Activated T-cell treated with anti-CD3 and anti-CD28 coated beads for 4 hours (primary cell): ENCODE measurements around the gene FAM53B.

Experiments used
- DNase-seq: peaks from one replicate; pipeline ENCODE4 v3.0.0-alpha.2; 2020

FAM53B gene

DNA sequence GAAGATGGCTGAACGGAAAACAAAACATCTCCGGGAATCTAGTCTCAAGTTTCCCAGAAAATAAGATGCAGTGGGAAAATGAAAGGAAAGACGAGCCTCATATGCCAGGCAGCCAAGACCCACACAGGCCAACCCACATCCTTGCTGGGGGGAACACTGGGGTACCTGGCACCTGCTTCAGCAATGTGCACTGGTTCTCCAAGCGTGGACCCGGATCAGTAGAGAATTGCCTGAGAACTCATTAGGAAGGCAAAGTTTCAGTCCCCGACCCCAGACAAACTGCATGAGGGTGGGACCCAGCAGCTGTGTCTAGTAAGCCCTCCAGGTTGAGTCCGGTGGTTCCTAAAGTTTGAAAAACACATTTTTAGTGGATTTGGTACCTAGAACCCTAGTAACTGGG lies 18.4 kb downstream of the FAM53B start:
- DNase-seq, result no peak

DNA sequence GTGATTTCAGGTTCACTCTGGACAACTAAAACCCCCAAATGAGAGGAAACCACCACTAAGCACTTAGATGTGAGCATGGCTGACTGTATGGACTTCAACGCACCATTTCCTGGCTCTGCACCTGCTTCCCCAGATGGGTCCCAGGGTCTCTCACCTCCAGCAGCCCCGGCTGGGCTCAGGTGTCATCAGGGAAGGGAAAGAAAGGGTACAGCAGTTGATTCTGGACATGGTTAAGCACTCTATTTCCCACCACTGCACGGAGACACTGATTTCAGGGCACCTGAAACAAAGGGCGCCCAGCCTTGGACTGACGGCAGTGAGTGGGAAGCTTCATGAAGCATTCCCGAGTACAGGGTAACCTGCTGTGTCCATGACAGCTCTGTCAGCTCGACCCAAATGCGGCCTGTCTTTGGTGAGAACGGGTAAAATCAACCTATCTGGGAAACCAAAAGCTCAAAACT lies 19.0 kb downstream of the FAM53B start:
- no peak for DNase-seq

DNA sequence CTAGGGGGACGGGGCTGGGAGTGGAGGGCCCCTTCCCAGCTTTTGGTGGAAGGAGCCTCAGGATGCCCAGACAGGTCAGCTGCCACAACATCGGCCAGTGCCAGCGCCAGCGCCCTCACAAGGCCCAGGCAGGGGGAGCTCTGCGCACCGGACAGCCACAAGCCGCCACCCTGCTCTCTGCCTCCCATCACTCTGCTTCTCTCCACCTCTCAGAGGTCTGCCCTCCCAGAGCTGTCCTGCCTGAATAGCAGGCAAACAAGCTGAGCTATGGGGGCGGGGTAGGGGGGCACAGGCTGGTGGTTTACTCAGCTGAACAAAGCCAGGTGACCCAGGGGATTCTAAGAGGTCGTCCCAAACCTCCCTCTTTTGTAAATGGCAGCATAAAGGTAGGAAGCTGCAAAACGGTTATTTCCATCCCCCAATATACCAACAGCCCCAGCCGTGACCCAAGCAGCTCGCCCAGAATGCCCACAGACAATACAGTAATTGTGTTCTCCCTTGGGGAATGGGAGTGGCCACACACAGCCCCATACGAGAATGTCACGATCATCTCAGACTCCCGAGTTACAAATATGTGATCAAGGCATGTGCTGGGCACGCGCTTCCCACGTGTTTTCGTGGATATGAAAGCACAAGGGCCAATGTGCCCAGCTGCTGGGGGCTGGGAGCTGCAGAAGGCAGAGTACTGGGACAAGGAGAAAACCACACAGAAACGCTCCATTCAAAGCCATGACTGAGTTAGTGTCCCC lies 19.7 kb downstream of the FAM53B start:
- DNase-seq, result no peak

DNA sequence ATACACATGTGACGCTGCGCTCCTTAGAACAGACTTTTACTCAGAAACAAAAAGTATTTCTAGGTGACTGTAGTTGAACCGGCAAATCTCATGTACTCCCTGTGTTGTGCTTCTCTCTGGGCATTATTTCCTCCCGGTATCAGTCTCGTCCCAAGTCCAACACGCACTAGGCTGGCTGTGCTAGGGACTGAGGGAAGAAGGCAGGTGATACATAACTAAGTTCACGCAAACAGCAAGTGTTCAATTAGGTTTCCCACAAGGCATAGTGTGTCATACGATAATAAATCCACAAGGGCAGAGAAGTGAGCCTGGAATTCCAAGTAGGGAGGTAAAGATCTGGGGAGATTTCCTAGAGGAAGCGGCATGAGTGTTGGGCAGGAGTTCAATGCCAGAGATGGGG lies 20.4 kb downstream of the FAM53B start:
- DNase-seq, result no peak

DNA sequence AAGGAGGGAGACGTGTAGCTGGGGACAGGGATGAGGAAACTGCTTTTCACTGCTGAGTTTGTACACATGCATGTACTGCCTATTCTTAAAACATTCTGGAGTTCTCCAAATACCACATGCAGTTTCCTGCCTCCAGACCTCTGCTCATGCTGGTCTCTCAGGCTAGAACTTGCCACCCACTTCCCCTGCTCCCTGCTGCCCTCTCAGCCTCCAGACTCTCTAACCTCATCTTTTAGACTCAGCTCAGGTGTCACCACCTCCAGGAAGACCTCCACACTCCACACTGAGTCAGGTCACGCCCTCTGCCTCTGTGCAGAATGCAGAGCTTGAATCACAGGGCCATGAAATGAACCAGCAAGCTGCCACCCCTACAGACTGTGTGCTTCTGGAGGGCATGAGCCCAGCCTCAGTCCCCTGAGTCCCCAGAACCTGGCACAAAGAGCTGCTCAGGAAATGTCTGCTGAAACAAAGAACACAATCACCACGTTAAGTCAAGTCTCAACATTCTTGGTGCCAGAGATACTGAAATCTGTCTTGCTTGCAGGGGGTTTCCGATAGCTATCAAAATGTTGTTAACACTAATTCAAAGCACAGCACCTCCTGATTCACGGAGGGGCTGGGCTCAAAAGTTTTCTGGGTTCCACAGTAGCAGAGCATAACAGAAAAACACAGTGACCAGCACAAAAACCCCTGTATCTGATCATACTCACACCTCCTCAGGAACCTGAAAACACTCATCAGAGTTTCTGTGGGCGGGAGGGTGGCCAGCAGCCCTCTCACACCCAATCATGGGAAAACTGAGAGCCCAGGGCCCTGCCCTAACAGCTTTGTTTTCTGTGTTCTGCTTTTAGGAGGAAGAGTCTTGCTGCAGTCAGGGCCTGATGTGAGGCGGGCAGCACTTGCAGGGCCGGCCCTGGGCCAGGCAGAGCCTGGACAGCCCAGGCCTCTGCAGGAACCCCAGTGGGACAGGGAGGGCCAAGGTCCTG lies 21.1 kb downstream of the FAM53B start:
- no peak for DNase-seq

DNA sequence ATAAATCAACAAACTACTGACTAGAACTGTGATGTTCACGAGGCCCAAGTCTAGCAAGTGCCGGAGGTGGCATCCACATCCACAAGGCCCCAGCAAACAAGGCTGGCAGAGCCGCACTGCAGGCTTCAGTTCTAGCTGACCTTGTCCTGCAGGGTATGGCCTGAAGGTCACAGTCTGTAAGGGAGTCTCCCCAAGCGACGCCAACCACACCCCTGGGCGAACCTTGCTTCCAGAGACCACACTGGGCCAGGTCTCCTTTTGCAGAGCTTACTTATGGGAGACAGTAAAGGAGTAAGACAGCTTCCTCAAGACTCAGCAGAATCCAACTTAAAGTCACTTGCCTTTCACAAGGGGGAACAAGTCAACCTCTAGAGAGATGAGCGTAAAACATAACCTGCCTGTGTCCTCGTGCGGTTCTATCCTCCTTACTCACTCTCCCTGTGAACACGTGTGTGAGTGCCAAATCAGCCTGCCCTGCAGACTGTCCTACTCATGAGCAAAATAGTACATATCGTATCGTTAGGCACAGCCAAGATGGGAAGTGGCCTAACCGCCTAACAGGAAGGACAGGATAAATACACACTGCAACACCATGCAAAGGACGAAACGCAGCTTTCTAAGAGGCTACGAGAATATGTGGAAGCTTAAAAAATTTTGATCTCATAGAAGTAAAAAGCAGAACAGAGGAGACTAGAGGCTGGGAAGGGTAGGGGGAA lies 22.7 kb downstream of the FAM53B start:
- DNase-seq, result no peak

DNA sequence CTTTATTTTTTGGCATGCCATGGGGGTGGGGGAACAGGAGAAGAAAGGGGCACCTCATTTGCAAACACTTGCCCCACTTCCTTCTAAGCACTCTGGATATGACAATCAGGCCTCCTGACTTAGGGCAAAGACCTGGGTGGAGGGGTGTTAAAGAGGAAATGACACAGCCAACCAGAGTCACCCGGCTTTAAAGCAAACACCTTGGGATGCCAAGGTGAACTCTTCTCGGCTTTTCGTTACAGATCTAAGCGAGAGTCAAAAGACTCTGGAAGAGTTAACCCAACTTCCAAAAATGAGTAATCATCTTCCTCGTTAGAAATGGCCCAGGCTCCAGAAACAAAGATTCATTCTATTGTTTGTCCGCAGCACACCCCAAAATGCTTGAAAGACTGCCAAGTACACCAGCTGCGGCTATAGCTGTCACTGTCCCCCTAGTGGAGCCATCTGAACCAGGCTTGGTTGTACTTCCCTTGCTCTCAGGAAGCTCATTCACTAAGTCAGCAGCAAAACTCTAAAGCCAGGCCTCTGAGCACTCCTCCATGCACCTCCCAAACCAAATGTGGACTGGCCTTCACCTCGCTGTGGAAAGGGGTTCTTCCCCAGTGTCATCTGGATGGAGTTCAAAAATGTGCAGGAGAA lies 24.8 kb downstream of the FAM53B start:
- DNase-seq, result peak; percentile 51

DNA sequence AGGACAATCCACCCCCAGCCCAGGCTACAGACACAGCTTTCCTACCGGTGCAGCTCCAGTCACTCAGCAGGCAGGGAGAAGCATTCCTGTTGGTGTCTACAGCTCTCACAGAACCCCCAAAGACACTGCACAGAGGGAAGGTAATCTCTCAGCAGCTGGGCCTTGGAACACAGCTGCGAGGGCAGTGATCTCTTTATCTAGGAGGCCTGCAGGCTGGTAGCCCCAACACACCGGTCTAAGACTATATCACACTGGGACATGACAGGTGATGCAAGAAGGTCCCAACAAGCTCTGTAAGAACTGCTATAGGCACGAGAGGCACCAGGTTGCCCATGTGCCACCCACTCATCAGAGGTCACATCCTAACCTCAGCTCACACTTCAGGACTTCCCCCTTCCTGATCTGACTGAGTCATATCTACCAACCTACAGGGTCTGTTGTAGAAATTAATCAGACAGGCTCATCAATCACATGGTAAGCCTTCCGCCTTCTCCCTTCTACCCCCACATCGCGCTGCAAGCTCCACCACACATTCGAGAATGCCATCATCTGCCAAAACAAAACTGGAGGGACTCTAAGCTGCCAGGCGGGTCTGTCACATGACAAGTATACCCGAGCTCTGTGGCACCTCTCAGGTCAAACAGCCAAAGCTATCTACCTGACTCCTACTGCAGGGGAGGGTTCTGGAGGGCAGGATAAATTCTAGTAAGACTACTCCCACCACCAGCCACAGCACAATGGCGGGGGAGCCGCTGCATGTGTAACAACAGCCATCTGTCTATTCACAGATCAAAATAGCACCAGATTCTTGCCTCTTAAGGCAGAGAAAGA lies 26.1 kb downstream of the FAM53B start:
- DNase-seq, result peak; percentile 68

DNA sequence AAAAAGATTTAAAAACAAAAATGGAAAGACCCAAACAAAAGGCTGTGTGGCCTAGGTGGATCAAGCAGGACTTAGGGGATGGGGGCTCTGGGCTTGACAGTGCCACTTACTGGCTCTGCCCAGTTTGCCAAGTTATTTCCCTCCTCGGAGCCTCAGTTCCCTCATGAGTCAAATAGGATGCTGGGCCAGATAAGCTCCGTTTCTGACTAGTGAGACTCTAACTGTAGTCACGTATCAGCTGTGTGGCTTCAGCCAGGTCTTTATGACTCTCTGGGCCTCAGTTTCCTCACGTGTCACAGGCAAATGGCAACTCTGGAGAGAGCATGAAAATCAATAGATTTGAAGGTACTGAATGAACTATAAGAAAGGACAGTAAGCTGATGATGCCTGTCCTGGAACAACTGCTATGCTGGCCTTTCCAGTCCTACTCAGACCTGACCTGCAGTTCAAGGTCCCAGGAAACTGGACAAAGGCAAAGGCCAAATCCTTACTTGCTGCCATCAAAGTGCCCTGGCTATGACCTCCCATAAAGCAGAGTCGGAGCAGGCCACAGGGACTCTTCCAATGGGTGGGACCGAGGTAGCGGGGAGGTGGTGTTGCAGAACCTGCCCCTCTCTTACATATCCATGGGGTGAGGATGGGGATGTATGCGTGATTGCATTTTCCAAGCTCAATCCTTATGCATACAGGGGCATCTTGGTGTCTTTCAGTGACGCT lies 27.0 kb downstream of the FAM53B start:
- no peak for DNase-seq

DNA sequence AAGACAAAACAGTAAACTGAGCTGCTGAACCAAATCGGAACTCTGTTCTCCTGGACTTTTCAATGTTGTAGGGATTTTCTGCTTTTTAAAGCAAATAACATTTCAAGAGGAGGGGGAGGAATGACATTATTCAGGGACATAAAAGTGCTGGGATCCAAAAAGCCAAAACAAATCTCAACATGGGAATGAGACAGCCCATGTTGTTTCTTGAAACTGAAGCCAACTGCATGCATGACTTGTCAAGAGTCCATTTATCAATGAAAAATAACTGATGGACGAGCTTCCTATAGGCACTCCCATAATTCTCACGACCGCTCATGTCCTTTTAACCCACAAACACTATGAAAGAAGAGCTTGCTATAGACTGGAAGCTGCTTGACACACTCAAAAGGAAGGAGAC lies 27.8 kb downstream of the FAM53B start:
- no peak for DNase-seq

DNA sequence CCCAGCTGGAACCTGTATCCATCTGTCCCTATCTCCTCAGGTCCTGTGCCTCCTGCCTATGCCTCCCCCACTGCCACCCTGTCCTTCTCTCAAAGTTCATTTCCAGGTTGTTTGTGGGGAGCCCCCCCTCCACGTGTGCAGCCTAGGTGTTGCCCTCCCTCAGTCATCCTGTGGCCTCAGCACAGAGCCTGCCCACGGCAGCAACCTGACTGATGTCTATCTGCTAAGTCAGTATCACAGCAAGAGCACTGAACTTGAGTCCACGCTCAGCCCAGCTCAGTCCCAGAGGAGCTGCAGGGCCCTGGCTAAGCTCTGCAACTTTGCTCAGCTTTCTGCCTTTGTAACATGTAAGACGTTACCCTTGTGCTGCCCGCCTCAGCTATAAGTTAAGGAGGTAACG lies 28.7 kb downstream of the FAM53B start:
- DNase-seq, result no peak

DNA sequence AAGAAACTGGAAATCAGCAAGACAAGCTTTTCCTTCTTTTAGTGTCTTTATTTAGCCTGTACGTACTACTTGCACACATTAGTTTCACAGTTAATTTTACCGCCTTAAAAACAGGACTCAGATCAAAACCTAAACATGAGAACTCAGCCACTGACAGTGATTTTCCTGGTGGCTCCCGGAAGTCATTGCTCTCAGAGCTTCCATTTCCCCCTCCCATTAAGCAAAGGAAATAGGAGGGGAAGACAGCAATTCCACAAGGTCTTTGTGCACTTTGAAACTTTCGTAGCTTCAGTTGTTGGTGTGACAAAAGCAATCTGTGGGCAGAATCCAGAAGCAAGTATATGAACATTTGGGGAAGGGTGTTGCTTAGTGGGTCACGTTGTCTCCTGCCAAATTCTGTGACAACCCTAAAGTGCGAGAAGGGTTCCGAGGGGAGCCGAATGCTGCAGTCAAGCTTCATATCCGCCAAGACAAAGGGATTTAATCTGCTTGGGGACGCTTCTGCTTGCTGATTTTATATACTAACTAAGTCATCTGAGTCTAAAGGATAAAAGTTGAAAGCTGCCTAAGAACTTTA lies 30.4 kb downstream of the FAM53B start:
- no peak for DNase-seq

DNA sequence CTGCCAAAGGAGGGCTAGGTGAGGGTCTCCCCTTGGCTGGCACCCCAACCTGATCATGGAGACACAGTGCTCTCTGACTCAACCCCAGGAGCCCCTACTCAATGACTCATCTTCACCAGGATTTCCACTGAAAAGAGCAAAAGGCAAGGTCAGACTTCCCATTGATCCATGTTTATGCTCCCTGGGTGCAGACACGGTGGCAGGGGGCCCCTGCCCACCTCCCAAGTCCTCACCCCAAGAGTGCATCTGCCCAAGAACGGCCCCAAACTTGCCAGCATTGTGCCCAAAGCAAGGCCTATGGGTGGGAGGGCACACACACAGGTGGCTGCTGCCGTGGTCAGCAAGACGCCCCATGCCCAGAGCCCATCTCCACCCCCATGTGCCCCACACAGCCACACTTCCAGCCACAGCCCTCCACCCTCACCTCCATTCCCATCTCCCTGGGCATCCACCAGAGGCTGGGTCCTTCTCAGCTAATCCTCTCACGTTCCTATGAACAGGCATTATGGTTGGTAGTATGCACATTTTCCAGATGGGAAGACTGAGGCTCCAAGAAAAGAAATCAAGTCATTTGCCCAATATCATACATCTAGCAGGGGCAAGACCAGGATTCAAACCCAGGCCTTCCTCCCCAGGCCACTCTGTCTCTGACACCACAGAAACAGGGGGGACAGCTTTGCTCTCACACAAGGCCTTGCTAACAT lies 31.3 kb downstream of the FAM53B start:
- DNase-seq, result no peak

DNA sequence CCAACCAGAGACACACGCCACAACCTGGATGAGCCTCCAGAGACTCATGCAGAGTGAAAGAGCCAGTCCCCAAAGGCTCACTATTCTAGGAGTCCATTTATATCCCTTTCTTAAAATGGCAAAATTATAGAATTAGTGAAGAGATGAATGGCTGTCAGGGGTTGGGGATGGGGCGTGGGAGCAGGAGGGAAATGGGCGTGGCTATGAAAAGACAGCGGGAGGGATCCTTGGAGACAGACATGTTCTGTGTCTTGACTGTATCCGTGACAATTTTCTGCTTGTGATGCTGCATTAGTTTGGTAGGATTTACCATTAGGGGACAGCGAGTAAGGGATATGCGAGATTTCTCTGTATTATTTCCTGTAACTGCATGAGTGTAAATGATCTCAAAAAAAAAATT lies 33.0 kb downstream of the FAM53B start:
- no peak for DNase-seq

DNA sequence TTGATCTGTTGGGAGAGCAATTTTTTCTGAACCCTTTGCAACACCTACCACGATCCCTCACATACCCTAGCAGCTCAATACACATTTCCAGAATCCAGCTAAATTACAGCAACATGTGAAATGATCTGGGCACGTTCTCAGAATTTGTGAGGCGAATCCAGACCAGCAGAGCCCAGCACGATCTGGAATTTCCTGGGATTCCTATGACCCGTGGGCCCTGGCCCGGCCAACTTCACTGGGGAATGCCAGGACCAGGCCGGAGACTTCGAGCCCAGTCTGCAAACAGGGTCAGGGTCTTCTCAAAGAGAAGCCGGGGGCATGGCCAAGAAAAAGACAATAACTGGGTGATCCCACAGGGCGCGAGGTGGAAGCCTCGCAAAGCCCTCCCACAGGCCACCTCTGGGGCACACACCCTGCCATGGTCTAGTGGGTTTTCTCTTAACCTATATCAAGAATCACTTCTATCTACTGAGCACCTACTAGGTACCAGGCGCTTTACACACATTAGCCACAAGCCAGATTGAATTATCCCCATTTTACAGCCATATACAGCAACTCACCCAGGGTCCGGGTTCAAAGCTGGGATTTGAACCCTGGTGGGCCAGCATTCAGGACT lies 33.8 kb downstream of the FAM53B start:
- DNase-seq, result no peak

DNA sequence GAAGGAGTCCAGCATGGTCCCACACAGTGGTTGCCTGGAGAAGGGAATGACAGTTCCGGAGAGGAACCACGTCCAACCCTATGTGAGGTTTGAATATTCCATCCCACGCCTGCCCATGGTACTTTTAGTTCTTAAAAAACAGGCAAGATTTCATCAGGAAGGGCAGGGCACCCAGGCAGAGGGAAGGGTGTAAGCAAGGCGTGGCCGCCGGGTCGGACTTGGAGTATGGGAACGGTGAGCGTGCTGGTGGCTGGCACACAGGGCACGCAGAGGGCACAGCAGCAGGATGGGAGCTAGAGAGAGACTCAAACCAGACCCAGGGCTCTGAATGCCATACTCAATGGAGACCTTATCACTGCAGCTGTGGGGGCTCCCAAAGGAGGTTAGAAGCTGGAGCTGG lies 34.3 kb downstream of the FAM53B start:
- DNase-seq, result no peak

DNA sequence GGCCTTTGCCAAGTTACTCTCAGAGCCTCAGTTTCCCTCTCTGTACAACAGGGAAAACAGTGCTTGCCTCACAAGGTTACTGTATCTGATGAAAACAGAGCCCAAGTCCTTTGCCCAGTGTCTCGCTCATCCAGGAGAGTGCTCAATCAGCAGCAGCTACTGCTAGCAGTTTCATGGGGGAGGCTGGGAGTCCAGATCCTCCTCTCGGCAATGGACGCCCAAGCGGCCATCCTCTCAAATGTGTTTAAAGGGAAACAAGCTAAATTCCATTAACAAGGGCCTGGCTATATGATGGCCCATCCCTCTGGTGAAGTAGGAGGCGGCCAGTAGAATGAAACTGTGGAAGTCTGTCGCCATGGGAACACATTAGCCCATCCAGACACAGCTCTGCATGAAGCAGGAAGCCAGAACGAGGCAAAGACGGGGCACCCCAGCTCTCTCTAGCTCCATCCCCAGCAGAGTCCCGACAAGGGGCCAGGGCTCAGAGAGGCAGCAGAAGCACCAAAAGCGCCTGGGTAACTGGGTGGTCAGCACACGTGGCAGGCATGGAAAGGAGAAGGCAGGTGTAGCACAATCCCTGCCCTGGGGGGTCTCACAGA lies 35.2 kb downstream of the FAM53B start:
- no peak for DNase-seq

DNA sequence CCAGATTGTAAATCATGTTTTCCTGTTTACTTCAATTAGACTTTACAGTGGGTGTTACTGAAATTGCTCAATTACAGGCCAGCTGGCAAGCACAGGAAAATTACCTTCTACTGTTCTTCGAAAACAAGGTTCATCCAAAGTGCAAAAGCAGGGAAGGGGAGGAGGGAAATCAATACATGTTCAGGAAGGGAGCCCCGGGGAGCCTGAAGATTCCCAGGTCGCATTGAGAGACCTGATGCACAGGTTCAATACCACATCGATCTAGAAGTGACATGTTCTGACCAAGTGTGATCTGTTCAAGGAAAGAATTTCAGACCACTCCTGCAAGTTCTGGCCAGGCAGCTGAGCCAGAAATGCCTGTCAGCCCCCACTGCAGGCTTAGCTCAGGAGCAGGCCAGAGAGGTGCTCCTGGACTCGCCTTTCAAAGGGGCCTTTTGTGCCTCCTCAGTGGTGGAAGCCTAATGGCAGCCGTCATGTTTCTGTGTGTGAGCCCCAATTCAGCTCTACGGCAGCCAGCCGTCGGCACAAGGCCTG lies 35.9 kb downstream of the FAM53B start:
- no peak for DNase-seq

DNA sequence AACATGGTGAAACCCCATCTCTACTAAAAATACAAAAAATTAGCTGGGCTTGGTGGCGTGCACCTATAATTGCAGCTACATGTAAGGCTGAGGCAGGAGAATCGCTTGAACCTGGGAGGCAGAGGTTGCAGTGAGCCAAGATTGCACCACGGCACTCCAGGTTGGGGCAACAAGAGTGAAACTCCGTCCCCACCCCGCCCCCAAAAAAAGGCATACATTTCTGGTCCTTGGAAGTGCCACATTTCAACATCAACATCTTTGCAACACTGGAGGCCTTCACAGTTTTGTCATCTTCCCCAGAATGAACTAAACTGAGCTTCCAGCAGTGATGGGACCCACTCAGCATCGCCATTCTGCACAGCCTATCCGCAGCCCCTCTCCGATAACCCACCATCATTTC lies 36.6 kb downstream of the FAM53B start:
- DNase-seq, result no peak
